ENCODE results near the gene NEK11.

The NEK11 gene

GRCh38 chr3:131026321-131027151 is at the start of gene NEK11, which contains the start of gene ASTE1:
NEK11 (plus strand) TSS chr3:131026877; CDS start chr3:131029709, 2,832 bp downstream.
ASTE1 (minus strand) TSS chr3:131026825; CDS start chr3:131025306, 1,519 bp downstream.
- DNase-seq (ENCODE audit: low spot score) = peak; percentile 84

- no peak for DNase-seq (ENCODE audit: low spot score)
These were observed 47.6 kb upstream of the NEK11 start for GRCh38 chr3:130979117-130979516.

- DNase-seq (ENCODE audit: low spot score) = no peak
These were observed 45.2 kb upstream of the NEK11 start for GRCh38 chr3:130981469-130981868.

- no peak for DNase-seq (ENCODE audit: low spot score)
These were observed 36.4 kb upstream of the NEK11 start for GRCh38 chr3:130990282-130990681.

GRCh38 chr3:130991126-130991525 is 35.6 kb upstream of the NEK11 start:
- no peak for DNase-seq (ENCODE audit: low spot score)

- DNase-seq (ENCODE audit: low spot score) = no peak
These were observed 34.3 kb upstream of the NEK11 start for GRCh38 chr3:130992344-130992743.

GRCh38 chr3:130997289-130997688 is 29.4 kb upstream of the NEK11 start:
- no peak for DNase-seq (ENCODE audit: low spot score)

GRCh38 chr3:131001071-131001470 is 25.6 kb upstream of the NEK11 start:
- no peak for DNase-seq (ENCODE audit: low spot score)

GRCh38 chr3:131004603-131005002 is 22.1 kb upstream of the NEK11 start:
- no peak for DNase-seq (ENCODE audit: low spot score)

GRCh38 chr3:131007256-131007655 is 19.4 kb upstream of the NEK11 start:
- no peak for DNase-seq (ENCODE audit: low spot score)

- DNase-seq (ENCODE audit: low spot score) = no peak
These were observed 18.9 kb upstream of the NEK11 start for GRCh38 chr3:131007782-131008181.

- DNase-seq (ENCODE audit: low spot score) = no peak
These were observed 18.4 kb upstream of the NEK11 start for GRCh38 chr3:131008326-131008725.

- no peak for DNase-seq (ENCODE audit: low spot score)
These were observed 17.0 kb upstream of the NEK11 start for GRCh38 chr3:131009698-131010097.

- DNase-seq (ENCODE audit: low spot score) = no peak
These were observed 7.7 kb upstream of the NEK11 start for GRCh38 chr3:131018970-131019369.

GRCh38 chr3:131020122-131020693 is 6.5 kb upstream of the NEK11 start:
- DNase-seq (ENCODE audit: low spot score) = no peak

GRCh38 chr3:131025539-131025938 is 1.1 kb upstream of the NEK11 start:
- DNase-seq (ENCODE audit: low spot score) = no peak

- no peak for DNase-seq (ENCODE audit: low spot score)
These were observed 2.2 kb downstream of the NEK11 start for GRCh38 chr3:131028844-131029243.

GRCh38 chr3:131031660-131032059 is 5.0 kb downstream of the NEK11 start:
- DNase-seq (ENCODE audit: low spot score) = no peak

- peak; percentile 32 for DNase-seq (ENCODE audit: low spot score)
These were observed 6.9 kb downstream of the NEK11 start for GRCh38 chr3:131033480-131034080.

- no peak for DNase-seq (ENCODE audit: low spot score)
These were observed 9.6 kb downstream of the NEK11 start for GRCh38 chr3:131036200-131036816.

GRCh38 chr3:131036986-131037385 is 10.3 kb downstream of the NEK11 start:
- no peak for DNase-seq (ENCODE audit: low spot score)

- no peak for DNase-seq (ENCODE audit: low spot score)
These were observed 11.6 kb downstream of the NEK11 start for GRCh38 chr3:131038326-131038725.

All from iPS-NIHi11 (cell line).